Stimulated activated CD4-positive, alpha-beta T cell treated with anti-CD3 and anti-CD28 coated beads, Interleukin-4, amount 100 ng/mL, for 24 hours (primary cell): ENCODE measurements around the gene OR8S1.
"Not testable (repeated sequence)": the region's sequence is repeated elsewhere in the genome, so short reads cannot be mapped to it uniquely, and the experiment has no call there.

Source experiments
- DNase-seq: peaks from one replicate; pipeline ENCODE4 v3.0.0-alpha.2; 2020

OR8S1 gene, protein sequence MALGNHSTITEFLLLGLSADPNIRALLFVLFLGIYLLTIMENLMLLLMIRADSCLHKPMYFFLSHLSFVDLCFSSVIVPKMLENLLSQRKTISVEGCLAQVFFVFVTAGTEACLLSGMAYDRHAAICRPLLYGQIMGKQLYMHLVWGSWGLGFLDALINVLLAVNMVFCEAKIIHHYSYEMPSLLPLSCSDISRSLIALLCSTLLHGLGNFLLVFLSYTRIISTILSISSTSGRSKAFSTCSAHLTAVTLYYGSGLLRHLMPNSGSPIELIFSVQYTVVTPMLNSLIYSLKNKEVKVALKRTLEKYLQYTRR

DNA sequence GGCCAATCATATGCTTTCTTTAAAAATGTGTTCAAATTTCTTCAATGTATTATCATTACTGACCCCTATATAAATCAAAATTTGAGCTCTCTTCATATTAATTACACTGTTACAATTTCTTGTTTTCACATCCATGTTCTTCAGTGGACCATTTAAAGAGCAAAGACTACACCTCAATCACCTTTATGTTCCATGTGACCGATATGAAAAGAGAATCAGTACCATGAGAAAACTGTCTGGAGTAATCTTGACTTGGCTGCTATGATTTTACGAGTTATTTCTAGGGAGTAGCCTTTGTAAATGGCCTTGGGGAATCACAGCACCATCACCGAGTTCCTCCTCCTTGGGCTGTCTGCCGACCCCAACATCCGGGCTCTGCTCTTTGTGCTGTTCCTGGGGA lies at the start of gene OR8S1:
Gene OR8S1 (plus strand): TSS at position 301 of the 400 bp plus-strand sequence. CDS start 0 bp downstream, at position 301.
- DNase-seq, result no peak

DNA sequence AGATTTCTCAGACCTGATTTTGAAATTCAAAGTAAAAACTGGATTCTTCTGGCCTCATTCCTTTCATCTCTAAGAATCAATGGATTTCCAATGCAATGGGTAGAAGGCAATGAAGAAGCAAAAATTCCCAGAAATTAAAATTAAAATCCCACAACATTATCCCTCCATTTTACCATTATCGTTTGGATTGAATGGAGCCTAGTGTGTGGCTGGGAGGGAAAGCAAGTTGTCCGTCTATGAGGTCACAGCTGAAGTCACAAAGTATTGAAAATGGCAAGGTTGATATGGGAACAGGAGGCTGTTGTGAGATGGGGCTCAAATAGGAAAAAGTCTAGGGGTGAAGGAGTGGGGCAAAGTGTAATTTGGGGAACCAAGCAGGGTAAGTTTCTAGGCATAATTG lies 43.2 kb upstream of the OR8S1 start, which contains the start of gene C12orf54:
Gene C12orf54 (plus strand): TSS at position 301 of the 400 bp plus-strand sequence. CDS start 799 bp downstream, outside the sequence.
- DNase-seq, result no peak

DNA sequence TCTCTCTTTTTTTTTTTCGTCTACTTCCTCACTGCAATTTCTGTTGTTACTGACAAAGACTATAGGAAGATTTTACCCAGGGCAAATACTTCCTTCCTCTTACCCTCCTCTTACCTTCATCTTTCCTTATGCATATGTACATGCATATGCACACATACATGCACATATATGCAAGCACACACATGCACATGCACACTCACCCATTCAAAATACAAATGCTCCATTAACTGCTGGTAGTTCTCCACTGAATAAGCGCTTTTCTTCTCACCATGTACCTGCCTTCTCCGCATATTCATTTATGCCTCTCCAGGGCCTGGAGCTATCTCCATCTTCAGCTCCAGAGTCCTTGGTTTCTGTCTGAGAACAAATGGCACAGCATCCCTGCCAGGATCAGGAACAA lies 42.5 kb upstream of the OR8S1 start:
- DNase-seq, result no peak

DNA sequence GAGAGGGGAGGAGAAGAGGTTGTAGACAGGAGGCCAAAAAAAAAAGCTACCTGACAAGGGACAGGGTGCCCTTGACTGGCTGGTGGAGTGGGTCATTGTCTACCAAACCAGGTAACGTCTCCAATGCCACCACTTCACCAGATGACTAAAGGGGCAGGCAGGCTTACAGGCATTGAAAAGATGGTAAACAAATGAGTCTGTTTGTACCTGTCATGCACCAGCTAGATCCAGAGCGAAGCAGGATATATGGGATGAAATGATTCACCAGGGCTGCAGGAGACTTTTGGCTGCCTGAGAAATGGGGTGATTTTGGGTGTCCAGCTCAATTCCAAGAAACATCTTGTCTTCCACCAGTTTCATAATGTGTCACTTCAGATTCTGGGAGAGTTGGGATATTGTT lies 39.2 kb upstream of the OR8S1 start:
- no peak for DNase-seq

DNA sequence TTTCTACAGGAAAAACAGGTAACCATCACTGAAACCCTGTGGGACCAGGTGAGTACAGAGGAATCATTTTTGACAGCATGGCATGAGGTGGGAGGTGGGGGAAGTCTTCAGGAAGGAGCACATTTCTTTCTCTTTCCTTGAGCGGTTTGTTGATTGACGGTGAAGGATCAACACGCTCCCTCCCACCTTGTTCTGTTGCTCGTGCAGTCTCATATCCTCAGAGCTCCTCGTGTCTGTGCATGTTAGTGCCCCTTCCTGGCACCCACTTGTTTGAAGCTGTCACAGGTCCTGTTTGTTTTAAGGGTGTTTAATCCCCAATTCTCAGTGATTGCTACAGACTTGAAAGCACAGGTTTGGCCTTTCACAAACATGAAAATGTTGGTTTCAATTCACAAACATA lies 38.8 kb upstream of the OR8S1 start:
- no peak for DNase-seq

DNA sequence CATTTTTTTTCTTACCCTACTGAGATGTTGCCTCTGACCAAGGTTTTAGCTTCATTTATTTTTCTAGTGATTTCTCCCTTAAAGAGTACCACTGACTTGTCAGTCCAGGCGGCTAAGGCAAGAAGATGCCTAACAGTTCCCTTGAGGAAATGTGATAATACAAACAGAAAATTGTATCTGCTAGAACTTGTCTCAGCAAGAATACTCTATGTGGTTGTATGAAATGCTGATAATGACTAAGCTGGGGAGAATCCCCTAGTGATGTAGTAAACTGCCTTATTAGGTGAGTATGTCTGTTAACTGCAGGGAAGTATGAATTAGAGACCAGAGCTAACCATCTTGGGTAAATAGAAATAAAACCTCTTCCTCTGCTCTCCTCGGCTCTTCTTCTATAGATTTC lies 36.4 kb upstream of the OR8S1 start:
- DNase-seq, result no peak

DNA sequence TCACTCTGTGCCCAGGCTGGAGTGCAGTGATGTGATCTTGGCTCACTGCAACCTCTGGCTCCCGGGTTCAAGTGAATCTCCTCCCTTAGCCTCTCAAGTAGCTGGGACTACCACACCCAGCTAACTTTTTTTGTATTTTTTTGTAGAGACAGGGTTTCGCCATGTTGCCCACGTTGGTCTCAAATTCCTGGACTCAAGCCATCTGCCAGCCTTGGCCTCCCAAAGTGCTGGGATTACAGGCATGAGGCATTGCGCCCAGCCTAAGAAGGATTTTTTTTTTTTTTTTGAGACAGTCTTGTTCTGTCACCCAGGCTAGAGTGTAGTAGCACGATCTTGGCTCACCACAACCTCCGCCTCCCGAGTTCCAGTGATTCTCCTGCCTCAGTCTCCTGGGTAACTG lies 36.0 kb upstream of the OR8S1 start:
- DNase-seq, result not testable (repeated sequence)

DNA sequence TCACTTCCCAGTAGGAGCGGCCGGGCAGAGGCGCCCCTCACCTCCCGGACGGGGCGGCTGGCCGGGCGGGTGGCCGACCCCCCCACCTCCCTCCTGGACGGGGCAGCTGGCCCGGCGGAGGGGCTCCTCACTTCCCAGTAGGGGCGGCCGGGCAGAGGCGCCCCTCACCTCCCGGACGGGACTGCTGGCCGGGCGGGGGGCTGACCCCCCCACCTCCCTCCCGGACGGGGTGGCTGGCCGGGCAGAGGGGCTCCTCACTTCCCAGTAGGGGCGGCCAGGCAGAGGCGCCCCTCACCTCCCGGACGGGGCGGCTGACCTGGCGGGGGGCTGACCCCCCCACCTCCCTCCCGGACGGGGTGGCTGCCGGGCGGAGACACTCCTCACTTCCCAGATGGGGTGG lies 25.2 kb upstream of the OR8S1 start:
- not testable (repeated sequence) for DNase-seq

DNA sequence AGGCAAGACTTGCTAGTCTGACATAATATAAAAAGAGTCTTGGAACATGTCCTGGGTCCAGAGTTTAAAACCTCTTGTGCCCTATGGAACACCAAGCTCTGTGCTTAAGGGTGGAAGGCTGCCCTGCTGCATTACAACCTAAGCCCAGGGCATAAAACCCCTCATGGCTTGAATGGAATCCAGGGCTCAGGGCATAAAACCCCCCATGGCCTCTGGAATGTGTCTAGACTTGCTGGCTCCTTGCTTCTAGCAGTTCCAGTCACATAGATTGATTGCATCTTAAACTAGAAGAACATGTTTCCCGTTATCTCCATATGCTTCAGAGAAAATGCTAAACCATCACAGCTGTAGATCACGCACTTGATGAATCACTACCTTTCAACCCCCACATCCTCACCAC lies 18.6 kb upstream of the OR8S1 start:
- not testable (repeated sequence) for DNase-seq

DNA sequence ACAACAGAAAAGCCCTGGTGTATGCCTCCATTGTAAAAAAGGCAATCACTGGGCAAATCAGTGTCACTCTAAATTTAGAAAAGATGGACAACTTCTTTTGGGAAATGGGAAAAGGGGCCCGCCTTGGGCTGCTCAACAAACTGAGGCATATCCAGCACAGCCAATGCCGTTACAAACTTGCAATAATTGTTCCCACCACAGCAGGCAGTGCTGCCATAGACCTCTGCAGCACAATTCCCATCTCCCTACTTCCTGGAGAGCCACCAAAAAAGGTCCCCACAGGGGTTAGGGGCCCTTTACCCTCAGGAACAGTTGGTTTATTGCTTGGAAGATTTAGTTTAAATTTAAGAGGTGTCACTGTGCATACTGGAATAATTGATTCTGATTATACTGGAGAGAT lies 16.4 kb upstream of the OR8S1 start:
- no peak for DNase-seq

DNA sequence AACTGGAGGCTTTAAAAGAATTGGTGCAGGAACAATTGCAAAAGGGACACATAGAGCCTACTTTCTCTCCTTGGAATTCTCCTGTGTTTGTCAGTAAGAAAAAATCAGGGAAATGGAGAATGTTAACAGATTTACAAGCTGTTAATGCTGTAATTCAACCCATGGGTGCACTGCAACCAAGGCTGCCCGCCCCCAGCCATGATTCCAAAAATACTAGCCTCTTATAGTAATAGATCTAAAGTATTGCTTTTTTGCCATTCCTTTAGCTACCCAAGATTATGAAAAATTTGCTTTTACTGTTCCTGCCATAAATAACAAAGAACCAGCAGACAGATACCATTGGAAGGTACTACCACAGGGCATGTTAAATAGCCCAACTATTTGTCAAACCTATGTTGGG lies 15.3 kb upstream of the OR8S1 start:
- DNase-seq, result no peak

DNA sequence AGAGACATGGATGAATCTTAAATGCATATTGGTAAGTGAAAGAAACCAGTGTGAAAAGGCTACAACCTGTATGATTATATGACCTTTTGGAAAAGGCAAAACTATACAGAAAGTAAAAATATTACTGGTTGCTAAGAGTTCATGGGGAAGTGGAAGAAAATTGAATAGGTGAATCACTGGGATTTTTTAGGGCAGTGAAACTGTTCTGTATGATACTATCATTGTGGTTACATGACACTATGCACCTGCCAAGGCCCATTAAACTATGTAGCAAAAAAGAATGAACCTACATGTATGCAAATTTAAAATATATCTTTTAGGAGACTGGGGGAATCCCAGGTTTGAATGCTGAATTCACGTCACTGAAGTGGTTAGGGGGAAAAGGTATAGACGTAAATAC lies 12.6 kb upstream of the OR8S1 start:
- peak; percentile 11 for DNase-seq

DNA sequence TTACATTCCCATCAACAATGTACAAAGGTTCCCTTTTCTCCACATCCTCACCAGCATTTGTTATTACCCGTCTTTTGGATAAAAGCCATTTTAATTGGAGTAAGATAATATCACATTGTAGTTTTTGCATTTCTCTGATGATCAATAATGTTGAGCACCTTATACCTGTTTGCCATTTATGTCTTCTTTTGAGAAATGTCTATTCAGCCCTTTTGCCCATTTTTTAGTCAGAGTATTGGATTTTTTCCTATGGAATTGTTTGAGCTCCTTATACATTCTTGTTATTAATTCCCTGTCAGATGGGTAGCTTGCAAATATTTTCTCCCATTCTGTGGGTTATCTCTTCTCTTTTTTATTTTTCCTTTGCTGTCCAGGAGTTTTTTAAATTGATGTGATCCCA lies 10.7 kb upstream of the OR8S1 start:
- DNase-seq, result no peak

DNA sequence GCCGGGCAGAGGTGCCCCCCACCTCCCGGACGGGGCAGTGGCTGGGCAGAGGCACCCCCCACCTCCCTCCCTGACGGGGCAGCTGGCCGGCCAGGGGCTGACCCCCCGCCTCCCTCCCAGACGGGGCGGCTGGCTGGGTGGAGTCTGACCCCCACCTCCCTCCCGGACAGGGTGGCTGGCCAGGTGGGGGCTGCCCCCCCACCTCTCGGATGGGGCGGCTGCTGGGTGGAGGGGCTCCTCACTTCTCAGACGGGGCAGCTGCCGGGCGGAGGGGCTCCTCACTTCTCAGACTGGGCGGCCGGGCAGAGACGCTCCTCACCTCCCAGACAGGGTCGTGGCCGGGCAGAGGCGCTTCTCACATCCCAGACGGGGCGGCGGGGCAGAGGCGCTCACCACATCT lies 5.1 kb upstream of the OR8S1 start:
- not testable (repeated sequence) for DNase-seq

DNA sequence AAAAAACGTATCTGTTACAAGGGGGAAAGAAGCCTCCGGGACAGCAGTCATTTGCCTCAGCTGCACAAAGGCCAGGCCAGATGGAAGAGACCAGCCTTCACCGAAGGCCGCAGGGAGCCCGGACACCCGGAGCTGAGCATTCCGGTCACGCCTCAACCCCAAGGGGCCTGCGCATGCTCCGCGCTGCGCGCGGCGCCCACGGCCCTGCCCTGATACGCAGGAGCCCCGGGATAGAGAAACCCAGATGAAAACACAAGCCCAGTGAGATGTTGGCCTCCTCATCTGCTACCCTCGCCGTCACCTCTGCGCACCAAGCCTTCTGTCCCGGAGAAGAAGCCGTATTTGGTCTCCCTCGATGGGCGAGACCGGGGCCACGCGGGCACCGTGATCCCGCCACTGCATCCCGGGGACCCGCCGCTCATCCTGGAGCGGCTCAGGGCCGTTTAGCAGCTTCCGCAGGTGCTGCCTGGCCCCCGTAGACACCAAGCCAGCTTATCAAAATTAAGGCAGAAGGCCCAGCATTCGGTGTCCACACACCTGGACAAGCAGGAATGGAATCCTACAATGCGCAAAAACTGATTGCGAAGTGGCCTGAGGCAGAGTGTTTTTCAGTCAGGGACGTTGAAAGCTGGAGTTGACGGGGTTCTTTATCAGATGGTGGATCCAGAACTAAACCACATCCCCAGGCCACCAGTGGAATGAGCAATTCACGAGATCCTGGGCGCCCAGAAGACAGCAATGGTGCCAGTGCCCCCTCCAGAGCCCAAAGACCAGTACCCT lies 2.6 kb downstream of the OR8S1 start:
- no peak for DNase-seq

DNA sequence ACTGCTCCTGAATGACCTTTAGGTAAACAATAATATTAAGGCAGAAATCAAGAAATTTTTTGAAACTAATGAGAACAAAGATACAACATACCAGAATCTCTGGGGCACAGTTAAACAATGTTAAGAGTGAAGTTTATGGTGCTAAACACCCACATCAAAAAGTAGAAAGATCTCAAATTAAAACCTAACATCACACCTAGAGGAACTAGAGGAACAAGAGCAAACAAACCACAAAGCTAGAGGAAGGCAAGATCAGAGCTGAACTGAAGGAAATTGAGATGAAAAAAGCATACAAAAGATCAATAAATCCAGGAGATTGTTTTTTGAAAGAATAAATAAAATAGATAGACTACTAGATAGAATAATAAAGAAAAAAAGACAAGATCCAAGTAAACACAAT lies 7.2 kb downstream of the OR8S1 start:
- no peak for DNase-seq

DNA sequence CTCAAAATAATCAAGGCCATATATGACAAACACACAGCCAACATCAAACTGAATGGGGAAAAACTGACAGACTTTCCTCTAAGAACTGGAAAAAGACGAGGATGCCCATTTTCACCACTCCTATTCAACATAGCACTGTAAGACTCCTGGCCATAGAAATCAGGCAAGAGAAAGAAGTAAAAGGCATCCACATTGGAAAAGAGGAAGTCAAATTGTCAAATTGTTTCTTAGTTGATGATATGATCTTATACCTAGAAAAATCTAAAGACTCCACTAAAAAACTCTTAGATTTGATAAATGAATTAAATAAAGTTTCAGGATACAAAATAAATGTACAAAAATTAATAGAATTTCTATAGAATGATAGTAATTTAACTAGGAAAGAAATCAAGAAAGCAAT lies 11.2 kb downstream of the OR8S1 start:
- DNase-seq, result no peak

DNA sequence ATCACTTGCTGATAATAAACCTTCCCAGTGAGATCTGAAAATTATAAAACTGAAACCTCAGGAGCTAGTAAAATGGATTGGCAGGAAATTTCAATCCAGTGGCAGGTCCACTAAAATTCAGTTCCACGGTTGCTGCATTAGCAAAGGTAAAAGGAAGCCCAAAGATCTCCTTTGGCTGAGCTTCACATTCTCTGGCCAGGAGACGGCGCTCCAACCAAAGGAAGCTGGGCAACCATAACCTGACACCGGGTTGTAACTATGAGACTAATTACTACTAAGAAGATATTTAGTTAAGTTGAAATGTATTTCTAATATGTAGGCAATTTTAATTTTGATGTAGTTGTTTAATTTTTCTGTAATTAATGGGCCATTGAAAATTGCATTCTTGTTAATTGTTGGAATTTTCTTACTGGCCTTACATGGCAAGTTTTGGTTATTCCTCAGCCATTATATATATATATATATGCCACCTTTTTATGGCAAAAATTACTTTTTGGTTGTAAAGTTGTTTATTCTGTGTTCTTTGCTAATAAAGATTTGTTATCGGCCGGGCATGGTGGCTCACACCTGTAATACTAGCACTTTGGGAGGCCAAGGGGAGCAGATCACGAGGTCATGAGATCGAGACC lies 17.0 kb downstream of the OR8S1 start:
- peak; percentile 53 for DNase-seq

DNA sequence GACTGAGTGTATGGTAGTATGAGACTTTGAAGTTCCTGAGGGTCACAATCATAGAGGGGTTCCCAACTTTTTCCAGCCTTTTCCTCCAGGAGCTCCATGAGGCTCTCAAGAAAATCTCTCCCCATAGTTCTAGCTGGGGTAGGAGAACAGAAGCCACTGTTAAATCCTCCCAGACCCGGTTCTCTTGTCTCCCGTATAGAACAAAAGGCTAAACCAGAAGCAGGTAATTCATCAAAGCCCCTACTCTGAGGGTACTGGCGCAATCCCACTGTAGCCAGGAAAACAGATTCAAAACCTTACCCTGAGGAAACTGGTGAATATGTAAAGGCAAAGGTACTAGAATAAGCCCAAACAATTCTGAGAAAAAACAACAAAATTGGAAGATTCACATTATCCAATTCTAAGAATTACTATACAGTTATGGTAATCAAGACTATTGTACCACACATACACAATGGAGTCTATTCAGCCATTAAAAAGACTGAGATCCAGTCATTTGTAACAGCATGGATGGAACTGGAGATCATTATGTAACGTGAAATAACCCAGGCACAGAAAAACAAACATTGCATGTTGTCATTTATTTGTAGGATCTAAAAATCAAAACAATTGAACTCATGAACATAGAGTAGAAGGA lies 20.5 kb downstream of the OR8S1 start:
- DNase-seq, result no peak

DNA sequence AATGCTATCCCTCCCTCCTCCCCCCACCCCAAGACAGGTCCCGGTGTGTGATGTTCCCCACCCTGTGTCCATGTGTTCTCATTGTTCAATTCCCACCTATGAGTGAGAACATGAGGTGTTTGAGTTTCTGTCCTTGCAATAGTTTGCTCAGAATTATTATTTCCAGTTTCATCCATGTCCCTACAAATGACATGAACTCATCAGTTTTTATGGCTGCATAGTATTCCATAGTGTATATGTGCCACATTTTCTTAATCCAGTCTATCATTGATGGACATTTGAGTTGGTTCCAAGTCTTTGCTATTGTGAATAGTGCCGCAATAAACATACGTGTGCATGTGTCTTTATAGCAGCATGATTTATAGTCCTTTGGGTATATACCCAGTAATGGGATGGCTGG lies 21.6 kb downstream of the OR8S1 start:
- DNase-seq, result not testable (repeated sequence)

DNA sequence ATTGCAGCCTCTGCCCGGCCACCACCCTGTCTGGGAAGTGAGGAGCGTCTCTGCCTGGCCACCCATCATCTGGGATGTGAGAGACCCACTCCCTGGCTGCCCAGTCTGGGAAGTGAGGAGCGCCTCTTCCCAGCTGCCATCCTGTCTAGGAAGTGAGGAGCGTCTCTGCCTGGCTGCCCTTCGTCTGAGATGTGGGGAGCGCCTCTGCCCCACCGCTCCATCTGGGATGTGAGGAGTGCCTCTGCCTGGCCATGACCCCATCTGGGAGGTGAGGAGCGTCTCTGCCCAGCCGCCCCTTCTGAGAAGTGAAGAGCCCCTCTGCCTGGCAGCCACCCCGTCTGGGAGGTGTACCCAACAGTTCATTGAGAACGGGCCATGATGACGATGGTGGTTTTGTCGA lies 26.2 kb downstream of the OR8S1 start:
- DNase-seq, result not testable (repeated sequence)

DNA sequence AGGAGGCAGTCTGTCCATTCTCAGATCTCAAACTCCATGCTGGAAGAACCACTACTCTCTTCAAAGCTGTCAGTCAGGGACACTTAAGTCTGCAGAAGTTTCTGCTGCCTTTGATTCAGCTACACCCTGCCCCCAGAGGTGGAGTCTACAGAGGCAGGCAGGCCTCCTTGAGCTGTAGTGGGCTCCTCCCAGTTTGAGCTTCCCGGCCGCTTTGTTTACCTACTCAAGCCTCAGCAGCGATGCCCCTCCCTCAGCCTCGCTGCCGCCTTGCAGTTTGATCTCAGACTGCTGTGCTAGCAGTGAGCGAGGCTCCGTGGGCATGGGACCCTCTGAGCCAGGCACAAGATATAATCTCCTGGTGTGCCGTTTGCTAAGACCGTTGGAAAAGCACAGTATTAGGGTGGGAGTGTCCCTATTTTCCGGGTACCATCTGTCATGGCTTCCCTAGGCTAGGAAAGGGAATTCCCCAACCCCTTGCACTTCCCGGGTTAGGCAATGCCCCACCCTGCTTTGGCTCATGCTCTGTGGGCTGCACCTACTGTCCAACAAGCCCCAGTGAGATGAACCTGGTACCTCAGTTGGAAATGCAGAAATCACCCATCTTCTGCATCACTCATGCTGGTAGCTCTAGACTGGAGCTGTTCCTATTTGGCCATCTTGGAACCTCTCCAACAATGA lies 28.4 kb downstream of the OR8S1 start:
- DNase-seq, result peak; percentile 22

DNA sequence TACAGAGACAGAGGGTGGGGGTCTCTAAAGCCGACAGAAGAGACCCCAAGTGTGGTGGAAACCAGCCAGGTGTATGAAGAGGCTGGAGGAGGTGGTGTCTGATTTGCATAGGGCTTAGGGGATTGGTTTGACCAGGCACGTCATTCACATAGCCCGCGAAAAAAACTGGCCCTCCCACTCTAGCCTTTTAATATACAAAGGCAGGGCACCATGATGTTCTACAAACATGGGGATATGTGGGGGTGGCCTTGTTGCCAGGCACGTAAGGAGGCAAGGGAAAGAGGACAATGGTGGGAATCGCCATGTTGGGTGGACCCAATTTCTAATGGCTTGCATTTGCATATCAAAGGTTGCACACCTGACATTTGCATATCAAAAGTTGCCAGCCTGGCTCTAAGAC lies 31.2 kb downstream of the OR8S1 start:
- DNase-seq, result no peak
